HG03521 (cell line): Measurements from ENCODE around the gene FAM180A.
"Not testable (repeated sequence)": the region's sequence is repeated elsewhere in the genome, so short reads cannot be mapped to it uniquely, and the experiment has no call there.

ENCODE experiments used
- ATAC-seq: cut with Tn5 transposase; IDR thresholded peaks from one replicate; pipeline ENCODE4 v1.9.1; 2021; ENCODE audit warnings: mild to moderate bottlenecking, moderate library complexity; ENCODE audit not compliant: unreplicated experiment

The FAM180A gene

DNA sequence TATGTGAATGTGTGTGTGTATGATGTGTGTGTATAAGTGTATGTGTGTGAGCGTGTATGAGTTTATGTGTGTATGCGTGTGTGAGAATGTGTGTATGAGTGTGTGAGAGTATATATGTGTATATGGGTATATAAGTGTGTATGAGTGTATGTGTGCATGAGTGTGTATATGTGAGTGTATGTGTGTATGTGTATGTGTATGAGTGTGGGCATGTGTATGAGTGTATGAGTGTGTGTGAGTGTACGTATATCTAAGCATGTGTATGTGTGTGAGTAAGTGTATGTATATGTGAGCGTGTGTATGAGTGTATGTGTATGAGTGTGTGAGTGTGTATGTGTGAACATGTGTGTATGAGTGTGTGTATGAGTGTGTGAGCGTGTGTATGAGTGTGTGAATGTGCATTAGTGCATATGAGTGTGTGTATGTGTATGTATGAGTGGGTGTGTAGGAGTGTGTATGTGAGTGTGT is 33.5 kb downstream of the FAM180A start:
- no peak for ATAC-seq

DNA sequence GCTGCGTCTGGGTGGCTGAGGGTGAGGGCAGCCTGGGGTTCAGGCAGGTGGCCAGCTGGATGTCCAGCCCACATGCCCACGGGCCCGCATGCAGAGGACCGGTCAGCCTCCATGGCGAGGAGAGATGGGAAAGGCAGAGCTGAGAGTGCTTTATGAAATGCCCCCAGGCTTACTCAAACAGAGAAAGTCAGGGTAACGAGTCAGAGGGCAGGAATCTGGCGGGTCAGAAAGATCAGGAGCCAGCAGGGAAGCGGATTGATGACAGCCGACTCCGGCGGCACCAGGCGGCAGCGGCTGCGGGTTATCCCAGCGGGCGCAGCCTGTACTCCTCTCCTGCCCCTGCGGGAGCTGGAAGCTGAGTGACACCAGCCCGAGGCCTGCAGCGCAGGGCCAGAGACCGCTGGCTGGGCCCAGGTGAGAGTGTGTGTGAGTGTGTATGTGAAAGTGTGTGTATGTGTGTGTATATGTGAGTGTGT is 34.0 kb downstream of the FAM180A start:
- no peak for ATAC-seq

DNA sequence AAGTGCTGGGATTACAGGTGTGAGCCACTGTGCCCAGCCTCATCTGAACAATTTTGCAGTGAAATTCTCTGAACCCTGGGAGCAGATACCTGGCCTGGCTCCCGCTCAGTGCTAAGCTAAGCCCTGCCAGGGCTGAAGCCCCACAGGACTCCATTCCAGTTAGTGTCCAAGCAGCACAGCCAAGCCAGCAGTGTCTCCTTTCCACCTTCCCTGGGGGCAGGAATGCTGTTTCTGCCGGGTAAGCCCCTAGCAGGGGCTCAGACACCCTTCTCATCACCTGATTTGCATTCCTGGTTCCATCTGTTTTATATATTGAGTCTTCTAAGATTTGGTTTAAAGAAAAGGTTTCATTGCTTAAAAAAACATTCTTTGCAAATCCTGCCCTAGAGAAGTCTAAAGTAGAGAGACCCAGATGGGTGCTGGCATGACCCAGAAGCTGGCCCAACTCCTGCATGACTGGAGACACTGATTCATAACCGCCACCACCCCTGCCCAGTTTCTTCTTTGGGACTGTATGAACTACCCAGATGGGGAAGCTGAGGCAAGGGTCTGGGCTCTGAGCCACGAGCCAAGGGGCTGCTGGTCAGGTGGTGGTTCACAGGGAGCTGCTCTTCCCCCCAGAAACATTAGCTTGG is 34.7 kb downstream of the FAM180A start:
- no peak for ATAC-seq

DNA sequence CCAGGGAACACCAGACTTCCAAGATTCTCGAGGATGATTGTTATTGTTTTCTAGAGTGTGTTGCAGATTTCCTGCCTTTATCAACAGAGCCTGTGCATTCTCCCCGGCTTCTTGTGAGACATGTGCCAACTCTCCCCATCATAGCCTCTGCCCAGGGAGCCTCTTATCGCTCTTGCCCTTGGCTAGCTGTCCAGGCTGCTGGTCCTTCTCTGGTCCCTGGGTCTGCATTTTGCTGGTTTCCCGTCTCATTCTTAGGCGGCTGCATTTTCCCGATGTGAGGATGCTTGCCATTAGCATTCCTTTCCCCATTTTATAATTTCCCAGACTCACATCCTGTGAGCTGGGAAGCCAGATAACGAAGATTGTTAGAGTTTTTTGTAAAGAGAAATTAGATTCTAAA is 35.8 kb downstream of the FAM180A start:
- ATAC-seq, result no peak

DNA sequence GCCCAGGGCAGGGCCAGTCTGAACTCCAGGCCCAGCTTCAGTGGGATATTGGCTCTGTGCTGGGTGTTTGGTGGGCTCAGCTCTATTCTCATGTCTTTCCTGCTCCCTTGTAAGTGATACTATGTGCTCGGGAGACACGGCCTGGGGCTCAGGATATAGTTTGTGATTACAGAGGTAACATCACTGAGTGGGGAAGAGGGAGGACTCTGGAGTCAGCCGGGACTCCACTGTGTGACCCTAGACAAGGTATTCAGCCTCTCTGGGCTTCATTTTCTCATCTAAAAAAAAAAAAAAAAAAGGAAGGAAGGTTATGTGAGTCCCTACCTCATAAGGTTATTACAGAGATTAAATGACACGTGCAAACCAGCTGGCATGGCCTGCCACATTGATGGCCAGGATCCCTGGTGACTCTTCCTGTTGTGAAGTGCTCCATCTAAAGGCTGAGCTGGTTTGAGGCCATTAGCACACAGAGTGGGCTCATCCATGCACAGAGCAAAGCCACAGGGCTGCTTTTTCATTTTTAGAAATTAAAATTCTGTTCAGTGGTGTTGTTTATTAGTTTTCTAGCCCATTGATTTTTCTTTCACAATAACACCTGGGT is 36.3 kb downstream of the FAM180A start:
- no peak for ATAC-seq

DNA sequence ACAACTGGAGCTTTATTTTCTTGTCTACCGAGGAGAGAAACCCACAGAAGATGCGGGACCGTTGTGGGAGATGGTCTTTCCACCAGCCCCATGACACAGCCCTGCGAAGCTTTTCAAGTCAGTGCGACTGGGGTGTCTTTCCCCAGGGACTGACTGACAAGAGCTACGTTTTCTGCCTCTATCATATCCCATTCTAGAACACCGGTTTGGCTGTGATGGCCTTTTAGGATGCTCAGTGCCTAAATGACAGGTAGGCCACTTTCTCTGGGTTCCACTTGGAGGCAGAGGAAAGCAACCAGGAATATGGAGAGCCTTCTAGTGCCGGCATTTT is 37.5 kb downstream of the FAM180A start:
- no peak for ATAC-seq

DNA sequence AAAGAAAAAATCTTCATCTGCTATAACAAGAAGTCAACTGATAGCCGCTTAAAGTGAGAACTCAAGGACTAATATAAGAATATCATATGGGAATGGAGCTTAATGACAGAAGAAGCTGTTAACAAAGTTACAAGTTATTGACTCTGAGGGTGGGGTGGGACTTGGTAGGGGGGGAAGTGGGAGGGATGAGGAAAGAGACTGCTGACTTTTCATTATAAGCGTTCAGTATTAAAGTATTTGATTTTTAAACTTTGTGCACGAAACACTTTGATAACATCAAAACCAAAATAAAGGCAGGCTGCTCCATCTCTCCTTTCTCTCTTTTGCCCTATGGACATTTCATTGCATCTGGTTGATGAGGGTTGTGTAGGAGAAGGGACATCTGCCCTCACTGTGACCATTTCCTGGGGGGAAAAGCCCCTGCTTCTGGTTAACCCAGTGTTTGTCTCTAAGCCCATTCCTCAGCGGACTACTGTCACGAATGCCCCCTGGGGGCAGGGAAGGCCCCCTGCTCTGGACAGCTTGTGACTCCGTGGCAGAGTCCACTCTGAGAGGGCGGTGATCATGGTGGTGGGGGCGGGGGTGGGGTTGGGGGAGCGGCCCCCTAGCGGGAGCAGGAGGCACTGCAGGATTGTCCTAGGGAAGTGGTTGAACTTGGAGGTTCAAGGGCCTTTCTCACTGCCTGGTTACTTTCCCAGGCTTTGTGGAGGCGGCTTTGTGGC is 38.0 kb downstream of the FAM180A start:
- no peak for ATAC-seq

DNA sequence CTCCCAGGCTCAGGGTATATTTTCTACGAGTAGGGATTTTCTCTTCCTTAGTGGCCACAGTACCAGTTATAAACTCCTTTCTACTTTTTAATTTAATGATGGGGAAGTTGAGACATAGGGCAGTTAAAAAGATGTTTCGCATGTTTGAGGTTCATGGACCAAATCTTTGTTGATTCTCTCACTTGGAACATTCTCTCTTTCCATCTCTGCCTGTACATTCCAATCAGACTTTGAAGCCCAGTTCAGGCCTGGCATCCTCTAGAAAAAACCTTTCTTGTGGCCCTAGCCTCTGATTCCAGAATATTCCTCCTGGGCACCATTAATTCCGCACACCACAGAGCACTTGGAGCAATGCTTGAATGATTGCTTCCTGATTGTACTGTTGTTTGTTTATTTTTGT is 39.1 kb downstream of the FAM180A start:
- no peak for ATAC-seq

DNA sequence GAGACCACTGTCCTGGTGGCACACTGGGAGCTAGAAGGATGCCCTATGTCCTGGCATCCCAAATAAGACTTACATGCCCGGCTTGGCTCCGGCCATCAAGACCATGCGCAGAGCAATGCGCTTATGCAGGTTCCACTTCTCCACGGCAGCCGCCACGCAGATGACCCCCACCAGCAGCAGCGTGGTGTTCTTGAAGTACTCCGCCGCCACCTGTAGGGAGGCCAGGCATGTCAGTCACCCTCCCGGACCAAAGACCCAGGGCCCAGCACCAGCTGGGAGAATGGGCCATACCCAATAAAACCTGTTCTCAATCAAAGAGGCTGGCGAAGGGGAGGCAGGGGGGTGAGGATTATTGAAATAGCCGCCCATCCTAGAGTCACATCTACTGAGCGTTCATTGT is 40.6 kb downstream of the FAM180A start:
- no peak for ATAC-seq

DNA sequence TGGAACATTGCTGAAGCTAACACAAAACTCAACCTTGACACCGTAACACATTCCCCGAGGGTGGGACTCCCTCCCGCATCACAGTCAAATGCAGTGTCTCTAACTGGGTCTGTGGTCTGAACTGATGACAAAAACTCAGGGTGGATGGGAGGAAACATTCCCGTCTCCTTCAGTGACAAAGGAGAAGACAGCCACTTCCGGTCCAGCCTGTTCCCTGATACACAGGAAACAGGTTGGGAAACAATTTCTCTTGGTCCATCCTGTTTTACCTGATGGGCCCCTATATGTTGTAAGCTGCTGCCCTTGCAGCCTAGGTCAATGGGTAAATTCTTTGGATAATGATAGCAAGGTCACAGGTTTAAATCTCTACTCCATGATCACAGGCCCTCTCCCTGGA is 41.0 kb downstream of the FAM180A start:
- ATAC-seq, result no peak

DNA sequence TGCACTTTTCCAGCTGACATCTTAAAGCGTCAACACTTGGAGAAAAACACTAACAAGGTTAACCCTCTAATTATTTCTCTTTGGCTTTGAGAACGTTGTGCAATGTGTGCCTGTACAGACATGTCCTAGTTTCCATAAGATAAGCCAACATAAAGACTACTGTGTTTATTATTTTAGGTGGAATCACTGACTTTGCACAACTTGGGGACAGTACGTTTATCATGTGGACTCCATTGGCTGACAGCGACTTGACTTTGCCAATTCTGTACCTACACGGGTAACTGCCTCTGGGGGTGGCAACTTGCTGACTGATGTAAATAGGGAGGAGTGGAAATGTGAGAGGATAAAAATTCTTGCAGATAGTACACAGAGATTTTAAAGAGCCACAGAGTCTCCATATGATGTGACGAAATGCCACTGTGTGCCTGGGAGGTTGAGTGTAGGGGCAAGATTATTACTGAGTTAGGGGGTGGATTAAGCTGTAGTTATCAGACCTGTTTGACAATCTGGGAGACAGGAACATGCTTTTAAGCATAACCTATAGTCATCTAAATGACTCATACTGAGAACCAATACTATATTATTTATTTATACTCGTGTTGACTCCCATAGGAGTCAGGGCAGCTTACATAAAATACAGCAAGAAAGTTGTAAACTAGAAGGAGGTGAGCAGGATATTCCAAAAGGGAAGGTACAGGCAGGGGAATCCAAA is 41.6 kb downstream of the FAM180A start:
- no peak for ATAC-seq

DNA sequence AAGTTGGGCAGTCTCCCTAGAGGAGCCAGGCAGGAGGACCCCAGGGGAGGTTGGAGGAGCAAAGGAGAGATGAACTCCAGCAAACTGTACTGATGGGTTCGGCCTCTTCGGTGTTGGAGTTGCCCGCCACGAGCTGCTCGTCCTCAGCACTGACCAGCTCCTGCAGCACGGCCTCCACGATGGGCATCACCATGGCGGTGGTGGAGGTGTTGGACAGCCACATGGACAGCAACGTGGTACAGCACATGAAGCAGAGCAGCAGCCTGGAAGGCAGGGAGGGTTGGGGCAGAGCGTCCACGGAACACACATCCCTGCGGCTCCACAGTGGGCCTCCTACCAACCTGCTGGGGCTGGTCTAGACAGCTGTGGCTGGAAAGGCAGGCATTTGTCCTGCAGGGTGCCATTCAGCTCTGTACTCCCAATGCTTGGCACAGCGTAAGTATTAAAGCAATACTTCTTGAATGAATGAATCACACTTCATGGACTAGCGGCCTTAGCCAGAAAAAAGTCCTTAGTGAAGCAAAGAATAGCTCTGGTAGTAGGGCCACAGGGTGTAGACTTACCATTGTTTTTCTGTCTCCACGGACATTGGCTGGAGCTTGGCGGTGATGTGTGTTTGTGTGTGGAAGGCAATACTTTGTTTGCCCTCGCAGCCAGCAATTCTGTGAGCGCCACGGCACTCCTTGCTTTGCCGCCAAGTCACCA is 42.4 kb downstream of the FAM180A start:
- ATAC-seq, result no peak

DNA sequence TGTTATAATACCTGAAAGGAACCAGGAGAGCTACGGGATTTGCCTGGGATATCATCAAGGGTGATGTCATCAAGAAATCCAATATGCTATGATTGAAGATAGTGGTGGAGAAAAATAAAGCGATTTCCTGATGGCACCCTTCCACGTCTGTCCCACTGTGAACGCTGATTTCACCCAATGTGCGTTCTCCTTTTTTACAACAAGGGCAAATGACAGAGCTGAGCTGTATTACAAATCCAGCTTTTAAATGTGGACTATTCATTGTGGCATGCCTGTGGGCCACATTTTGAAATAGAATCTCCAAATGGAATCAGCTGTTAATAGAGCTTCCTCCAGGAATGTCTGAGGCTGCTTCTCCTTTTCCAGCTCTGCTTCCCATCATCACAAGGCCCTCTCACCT is 43.9 kb downstream of the FAM180A start:
- ATAC-seq, result no peak

DNA sequence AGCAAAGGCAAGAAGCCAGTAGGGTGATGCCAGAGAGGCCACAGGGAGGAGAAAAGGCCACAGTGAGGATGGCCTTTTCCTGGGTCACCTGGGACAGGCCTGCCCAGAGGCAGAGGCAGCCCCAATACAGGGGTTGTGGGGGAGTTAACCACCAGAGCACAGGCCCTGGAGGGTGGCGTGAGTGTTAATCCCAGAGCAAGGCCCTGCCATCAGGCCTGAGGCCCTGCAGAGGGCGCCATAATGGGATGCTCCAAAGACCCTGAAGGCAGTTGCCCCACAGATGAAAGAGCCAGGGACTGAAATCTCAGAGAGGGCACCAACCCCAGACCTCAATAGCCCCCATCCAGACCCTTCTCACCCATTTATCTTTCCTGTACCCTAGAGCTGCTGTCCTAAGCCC is 44.5 kb downstream of the FAM180A start:
- no peak for ATAC-seq

DNA sequence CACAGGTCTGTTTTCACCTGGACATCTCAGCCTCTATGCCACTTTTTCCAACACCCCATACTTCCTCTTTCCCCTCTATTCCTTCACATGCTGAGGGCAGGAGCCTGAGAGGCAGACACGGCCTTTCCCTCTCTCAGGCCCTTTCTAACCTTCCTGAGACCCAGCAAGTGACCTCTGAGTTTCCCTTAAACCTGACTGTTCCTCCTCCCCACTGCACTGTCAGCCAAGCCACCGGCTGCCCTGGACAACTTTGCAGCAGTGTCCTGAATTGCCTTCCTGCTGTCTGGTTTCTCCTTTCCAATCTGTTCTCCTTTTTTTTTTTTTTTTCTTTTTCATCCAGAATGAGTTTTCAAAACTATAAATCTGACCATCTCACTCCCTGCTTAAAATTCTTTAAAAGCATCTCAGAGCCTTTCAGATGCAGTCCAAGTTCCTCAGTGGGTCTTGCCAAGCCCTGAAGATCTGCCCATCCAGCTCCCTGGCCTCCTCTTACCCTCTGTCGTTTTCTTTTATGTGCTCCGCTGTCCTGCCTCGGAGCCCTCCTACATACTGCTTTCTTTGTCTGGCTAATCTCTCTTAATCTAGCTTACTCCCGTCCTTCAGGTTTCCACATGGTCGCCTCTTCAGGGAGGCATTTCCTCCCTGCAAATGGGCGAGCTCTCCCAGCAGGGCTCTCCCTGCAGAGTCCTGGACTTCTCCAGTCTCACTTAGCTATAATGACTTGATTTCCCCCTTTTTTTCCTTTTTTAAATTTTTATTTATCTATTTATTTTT is 51.1 kb downstream of the FAM180A start:
- ATAC-seq, result no peak

DNA sequence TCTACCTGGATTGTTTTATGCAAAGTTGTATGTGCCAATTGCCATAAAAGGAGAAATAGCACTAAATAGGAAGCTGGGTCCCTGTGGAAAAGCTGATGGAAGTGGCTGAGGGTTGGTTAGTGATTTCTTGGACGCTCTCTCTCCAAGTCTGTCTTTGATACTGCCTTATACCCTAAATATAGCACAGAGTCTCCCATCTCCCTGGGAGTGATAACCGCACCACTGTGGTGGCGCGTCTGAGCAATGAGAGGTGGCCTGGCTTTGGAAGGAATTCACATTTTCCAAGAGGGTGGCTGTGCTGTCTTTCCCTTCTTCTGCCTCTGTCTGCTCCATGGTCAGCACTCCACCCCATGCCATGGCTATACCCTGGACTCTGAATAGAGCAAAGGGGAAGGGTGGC is 55.1 kb downstream of the FAM180A start:
- no peak for ATAC-seq

DNA sequence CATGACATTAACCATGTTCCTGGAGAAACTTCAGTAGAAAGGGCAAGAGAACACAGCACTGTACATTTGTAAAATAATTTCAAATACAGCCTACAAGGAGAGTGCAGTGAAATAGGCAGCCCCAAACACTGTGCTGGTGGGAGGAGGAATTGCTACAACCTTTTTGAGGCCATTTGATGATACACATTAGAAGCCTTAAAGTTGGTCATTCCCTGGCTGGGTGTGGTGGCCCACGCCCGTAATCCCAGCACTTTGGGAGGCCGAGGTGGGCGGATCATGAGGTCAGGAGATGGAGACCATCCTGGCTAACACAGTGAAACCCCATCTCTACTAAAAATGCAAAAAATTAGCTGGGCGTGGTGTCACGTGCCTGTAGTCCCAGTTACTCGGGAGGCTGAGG is 56.0 kb downstream of the FAM180A start:
- ATAC-seq, result not testable (repeated sequence)

DNA sequence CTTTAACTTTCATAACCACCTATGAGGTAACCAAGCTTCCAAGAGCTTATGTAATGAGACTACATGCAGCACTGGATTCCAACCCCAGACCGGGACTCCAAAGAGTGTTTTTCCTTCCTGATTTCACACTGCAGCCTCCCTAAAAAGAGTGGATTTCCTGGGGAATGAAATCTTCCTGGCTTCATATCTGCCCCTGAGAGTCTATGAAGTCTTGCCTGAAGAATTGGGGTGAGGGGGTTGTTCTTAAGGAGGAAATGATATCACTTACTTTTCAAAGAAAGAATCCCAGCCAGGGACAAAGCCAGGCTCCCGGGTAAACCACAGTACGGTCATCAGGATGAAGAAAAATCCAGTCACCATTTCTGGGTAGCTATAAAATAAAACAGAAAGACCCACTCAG is 56.6 kb downstream of the FAM180A start:
- no peak for ATAC-seq

DNA sequence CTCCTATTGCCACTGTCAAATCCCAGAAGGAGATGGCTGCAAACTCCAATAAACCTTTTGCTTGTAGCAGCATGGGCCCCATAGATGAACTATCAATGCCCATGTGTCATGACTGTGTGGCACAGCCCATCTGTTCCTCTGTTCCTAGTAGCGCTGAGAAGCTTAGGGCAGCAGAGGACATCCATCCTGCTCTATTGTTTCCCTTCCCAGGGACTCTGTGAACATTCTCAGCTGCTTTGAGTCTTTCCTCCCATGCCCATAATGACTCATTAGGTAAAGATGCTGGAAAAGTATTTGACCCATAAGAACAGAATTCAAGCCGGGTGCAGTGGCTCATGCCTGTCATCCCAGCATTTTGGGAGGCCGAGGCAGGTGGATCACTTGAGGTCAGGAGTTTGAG is 58.0 kb downstream of the FAM180A start:
- no peak for ATAC-seq

DNA sequence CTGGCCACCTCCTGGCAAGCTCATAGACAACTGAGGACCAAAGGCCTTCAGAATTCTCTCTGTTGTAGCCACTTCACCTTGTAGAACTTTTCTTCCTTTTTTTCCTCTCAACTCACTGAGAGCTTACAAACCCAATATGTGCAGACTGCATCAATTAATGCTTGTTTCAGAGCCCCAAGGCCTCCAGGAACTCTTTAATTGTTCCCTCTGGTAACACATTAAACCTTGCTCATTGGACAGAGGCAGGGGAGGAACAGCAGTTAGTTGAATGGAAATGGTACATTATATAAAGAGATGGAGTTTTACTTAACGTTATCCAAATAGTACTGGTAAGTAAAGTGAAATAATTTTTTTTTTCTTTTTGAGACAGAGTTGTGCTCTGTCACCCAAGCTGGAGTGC is 61.1 kb downstream of the FAM180A start:
- no peak for ATAC-seq
